ENCODE data around the gene LIM2.

LIM2 gene

DNA sequence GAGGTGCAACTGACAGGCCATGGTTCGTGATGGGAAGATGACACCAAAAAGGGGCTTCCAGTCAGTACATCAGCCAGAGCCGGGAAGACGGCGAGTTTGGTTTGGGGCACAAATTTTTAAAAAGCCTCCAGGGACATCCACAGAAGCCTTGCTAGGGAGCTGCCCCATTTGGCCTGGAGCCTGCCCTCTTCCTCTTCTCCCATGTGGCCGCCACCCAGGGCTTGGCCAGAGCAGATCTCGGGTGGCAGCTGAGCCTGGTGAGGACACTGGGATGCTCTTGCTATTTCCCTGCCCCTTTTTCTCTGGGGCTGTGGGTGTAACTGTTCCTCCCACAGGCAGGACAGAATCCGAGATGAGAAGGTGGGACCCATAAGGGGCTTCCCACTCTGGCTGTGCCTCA, 29.8 kb downstream of the LIM2 start:
- Histone ChIP-seq H3K79me2 (ENCODE audit: low read length) (no peaks in the 10 kb centered on the region), H3K9me2 (replicated peaks; ENCODE audit: insufficient read depth, low read length) (no peaks in the 10 kb centered on the region), H3K4me2 (ENCODE audit: low read depth, low read length) (no peak overlapping the region), H3F3A (ENCODE audit: insufficient read depth, low read length) (no peaks in the 10 kb centered on the region), H3K27me3 (replicated peaks; ENCODE audit: insufficient read depth, low read length) (no peaks in the 10 kb centered on the region), H2AFZ (ENCODE audit: low read length) (no peak overlapping the region), H3K9me3 (replicated peaks; ENCODE audit: insufficient read depth, low read length) (no peaks in the 10 kb centered on the region), H3K4me3 (ENCODE audit: low read length) (no peak overlapping the region), H3K36me3 (replicated peaks; ENCODE audit: insufficient read depth, low read length) (no peaks in the 10 kb centered on the region), H4K20me1 (ENCODE audit: insufficient read depth, low read length) (no peaks in the 10 kb centered on the region), H3K27ac (ENCODE audit: low read length) (no peak overlapping the region), H3K4me1 (ENCODE audit: low read length) (no peaks in the 10 kb centered on the region), H3K9ac (ENCODE audit: low read length) (no peak overlapping the region)
- no peak for DNase-seq
- TF ChIP-seq EZH2 (optimal IDR thresholded peaks at IDR 0.05; ENCODE audit: low read depth, low read length) (no peak), CTCF (IDR thresholded peaks at IDR 0.05; ENCODE audit: low read length) (no peak), EZH2phosphoT487 (IDR thresholded peaks at IDR 0.05; ENCODE audit: low read length) (no peak)

DNA sequence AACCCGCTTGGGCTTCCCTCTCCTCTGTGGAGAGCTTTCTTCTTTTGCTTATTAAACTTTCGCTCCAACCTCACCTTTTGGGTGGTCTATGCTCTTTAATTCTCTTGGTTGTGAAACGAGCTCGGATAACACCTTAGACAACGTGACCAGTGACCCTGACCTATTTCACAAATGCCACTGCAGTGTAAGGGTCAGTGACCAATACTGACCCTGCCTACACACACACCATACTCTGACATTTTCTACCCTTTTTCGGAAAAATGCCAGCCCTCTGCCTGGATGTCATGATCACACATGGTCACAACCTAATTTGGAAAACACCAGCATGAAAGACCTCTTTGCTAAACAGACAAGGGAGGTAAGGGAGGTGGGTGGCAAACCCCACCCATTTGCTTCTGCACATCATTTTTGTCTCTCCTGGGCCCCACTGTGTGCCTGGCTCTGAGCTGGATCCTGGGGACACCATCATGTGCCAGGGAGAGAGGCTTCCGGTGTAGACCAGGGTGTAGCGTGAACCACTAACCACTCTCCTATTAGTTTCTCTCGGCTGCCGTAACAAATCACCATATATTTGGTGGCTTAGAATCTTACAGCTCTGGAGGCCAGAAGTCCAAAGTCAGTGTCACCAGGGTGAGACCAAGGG, 31.5 kb downstream of the LIM2 start:
- Histone ChIP-seq H3K4me3 (ENCODE audit: low read length) (no peak overlapping the region), H3K4me1 (ENCODE audit: low read length) (no peaks in the 10 kb centered on the region), H3K27ac (ENCODE audit: low read length) (no peak overlapping the region), H3K9ac (ENCODE audit: low read length) (no peak overlapping the region), H2AFZ (ENCODE audit: low read length) (no peak overlapping the region), H3K27me3 (replicated peaks; ENCODE audit: insufficient read depth, low read length) (no peaks in the 10 kb centered on the region), H3K36me3 (replicated peaks; ENCODE audit: insufficient read depth, low read length) (no peaks in the 10 kb centered on the region), H3K79me2 (ENCODE audit: low read length) (no peaks in the 10 kb centered on the region), H3K9me2 (replicated peaks; ENCODE audit: insufficient read depth, low read length) (no peaks in the 10 kb centered on the region), H3F3A (ENCODE audit: insufficient read depth, low read length) (no peaks in the 10 kb centered on the region), H3K9me3 (replicated peaks; ENCODE audit: insufficient read depth, low read length) (no peaks in the 10 kb centered on the region), H3K4me2 (ENCODE audit: low read depth, low read length) (no peak overlapping the region), H4K20me1 (ENCODE audit: insufficient read depth, low read length) (no peaks in the 10 kb centered on the region)
- TF ChIP-seq EZH2phosphoT487 (IDR thresholded peaks at IDR 0.05; ENCODE audit: low read length) (no peak), EZH2 (optimal IDR thresholded peaks at IDR 0.05; ENCODE audit: low read depth, low read length) (no peak), CTCF (IDR thresholded peaks at IDR 0.05; ENCODE audit: low read length) (no peak)
- DNase-seq: no peak

GRCh38 chr19:51354742-51355148, 33.0 kb downstream of the LIM2 start:
- TF ChIP-seq CTCF (IDR thresholded peaks at IDR 0.05; ENCODE audit: low read length): no peak
- TF ChIP-seq EZH2phosphoT487 (IDR thresholded peaks at IDR 0.05; ENCODE audit: low read length): no peak
- TF ChIP-seq EZH2 (optimal IDR thresholded peaks at IDR 0.05; ENCODE audit: low read depth, low read length): no peak
- Histone ChIP-seq H3K27me3 (replicated peaks; ENCODE audit: insufficient read depth, low read length) (no peaks in the 10 kb centered on the region), H3K9me3 (replicated peaks; ENCODE audit: insufficient read depth, low read length) (no peaks in the 10 kb centered on the region), H3K9ac (ENCODE audit: low read length) (no peak overlapping the region), H3K79me2 (ENCODE audit: low read length) (no peaks in the 10 kb centered on the region), H3K4me2 (ENCODE audit: low read depth, low read length) (no peak overlapping the region), H3K9me2 (replicated peaks; ENCODE audit: insufficient read depth, low read length) (no peaks in the 10 kb centered on the region), H3K27ac (ENCODE audit: low read length) (no peak overlapping the region), H3K4me1 (ENCODE audit: low read length) (no peaks in the 10 kb centered on the region), H3K36me3 (replicated peaks; ENCODE audit: insufficient read depth, low read length) (no peaks in the 10 kb centered on the region), H3K4me3 (ENCODE audit: low read length) (no peak overlapping the region), H3F3A (ENCODE audit: insufficient read depth, low read length) (no peaks in the 10 kb centered on the region), H2AFZ (ENCODE audit: low read length) (no peak overlapping the region), H4K20me1 (ENCODE audit: insufficient read depth, low read length) (no peaks in the 10 kb centered on the region)
- no peak for DNase-seq

Measured in MM.1S (cell line).